ENCODE data around the gene ENO1.

ENO1 gene

DNA sequence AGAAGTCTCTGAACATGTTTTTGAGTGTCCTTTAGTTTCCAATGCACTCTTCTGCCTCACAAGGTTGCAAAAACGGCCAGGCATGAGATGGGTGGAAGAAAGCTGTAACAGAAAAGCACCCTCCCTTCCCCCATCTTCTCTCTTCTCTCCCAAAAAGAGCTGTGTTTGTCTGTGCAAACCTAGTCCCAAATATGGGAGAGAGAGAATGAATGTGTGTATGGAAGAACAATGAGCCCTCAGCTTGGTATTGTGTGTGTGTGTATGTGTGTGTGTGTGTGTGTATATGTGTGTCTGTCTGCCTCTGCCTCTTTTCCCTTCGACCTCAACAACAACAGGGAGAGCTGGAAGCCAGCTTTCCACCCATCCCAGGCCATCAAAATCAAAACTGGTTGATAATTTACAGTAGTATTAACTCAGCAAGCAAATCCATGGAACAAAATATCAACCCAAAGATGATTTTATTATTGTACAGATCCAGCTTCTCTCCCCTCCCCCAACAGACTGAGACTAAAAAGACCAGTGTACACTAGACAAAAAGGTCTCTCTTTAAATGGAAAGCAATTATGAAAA, 62.8 kb downstream of the ENO1 start:
- Mint-ChIP-seq H3K9me3 (no peaks in the 10 kb centered on the region), H3K27ac (peak overlapping the region; percentile 97 to 98), H3K36me3 (ENCODE audit: insufficient read depth) (peaks cover 21% of the 10 kb centered on the region), H3K4me1 (ENCODE audit: low read depth in 2 of 2) (peaks cover 25 to 46% of the 10 kb centered on the region in 2 donors), H3K27me3 (peaks cover 0 to 5% of the 10 kb centered on the region in 2 donors), H3K4me3 (peak overlapping the region; percentile 91 to 94)
- DNase-seq: no peak
- no peak for ATAC-seq (replicated peaks)

DNA sequence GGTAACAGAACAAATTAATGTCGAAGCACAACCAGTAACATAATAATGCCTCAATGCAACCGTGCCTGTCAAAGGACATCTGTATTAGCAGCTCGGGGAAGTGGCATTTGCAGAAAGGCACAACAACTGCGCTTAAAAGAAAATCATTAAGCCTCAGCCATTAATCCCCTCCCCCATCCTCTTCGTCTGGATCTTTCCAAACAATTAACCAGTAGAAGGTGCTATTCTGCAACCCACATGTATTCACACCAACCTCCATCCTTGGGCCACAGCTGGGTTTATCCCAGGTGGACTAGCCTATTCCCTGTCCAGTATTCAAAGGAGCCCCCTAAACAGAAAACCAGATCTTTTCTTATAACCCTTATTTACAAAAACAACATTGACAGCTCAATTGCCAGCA, 63.6 kb downstream of the ENO1 start:
- Mint-ChIP-seq H3K9me3 (no peaks in the 10 kb centered on the region), H3K27me3 (no peaks in the 10 kb centered on the region), H3K4me1 (ENCODE audit: low read depth in 2 of 2) (peaks cover 26 to 46% of the 10 kb centered on the region in 2 donors), H3K36me3 (ENCODE audit: insufficient read depth) (peaks cover 21% of the 10 kb centered on the region), H3K4me3 (no peak overlapping the region), H3K27ac (no peak overlapping the region)
- ATAC-seq (replicated peaks) (no peak), DNase-seq (no peak)

DNA sequence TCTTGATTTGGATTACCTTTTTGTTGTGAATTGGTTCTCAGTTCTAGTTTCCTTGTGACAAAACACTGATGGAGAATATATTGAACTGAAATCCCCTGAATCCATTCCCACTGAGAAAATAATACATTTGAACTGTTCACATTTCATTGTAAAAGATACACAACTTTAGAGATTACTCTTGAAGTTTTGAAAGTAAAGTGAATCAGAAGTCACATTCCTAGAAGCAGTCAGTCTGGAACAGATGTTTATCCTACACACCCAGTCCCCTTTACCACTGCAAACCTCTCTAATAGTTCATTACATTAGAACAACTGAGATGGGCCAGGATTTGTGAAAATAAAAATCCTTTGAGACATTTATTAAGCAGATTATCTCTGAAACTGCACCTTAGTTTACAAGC, 64.5 kb downstream of the ENO1 start:
- peaks cover 21% of the 10 kb centered on the region for H3K36me3 Mint-ChIP-seq (ENCODE audit: insufficient read depth)
- H3K4me3 Mint-ChIP-seq: no peak overlapping the region
- H3K27ac Mint-ChIP-seq: no peak overlapping the region
- no peaks in the 10 kb centered on the region for H3K27me3 Mint-ChIP-seq
- ATAC-seq (replicated peaks): no peak
- H3K9me3 Mint-ChIP-seq: no peaks in the 10 kb centered on the region
- peaks cover 26 to 46% of the 10 kb centered on the region in 2 donors for H3K4me1 Mint-ChIP-seq (ENCODE audit: low read depth in 2 of 2)
- DNase-seq: no peak

DNA sequence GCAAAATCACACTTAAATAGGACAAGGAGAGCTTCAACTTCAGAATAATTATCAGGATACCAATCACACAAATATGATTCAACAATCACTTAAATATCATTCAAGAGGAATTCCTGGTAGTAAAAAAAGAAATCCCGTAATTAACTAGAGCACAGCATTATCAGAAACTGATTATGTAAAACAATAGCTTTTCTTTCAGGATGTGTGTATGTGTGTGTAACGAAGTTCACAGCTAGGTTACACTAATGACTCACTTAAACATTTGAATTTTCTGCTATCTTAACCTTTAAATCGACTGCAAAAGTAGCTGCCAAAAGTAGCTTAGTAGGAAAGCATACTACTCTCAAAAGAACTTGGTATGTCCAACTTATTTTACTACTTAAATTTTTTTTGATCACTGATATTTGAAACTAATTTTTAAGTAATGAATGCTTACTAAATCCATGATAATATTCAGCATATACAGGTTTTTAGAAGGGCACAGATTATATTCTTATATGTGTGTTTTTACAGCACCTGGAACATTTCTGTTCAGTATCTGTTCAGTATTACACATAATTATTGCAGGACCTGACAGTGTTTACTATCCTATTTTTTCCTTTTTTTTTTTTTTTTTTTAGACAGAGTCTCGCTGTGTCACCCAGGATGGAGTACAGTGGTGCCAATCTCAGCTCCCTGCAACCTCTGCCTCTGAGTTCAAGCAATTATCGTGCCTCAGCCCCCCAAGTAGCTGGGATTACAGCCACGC, 65.3 kb downstream of the ENO1 start:
- peaks cover 27 to 44% of the 10 kb centered on the region in 2 donors for H3K4me1 Mint-ChIP-seq (ENCODE audit: low read depth in 2 of 2)
- peak overlapping the region in 1 of 2 donors; percentile 32 for H3K27ac Mint-ChIP-seq
- H3K36me3 Mint-ChIP-seq (ENCODE audit: insufficient read depth): peaks cover 19% of the 10 kb centered on the region
- no peak for DNase-seq
- H3K4me3 Mint-ChIP-seq: no peak overlapping the region
- no peaks in the 10 kb centered on the region for H3K9me3 Mint-ChIP-seq
- ATAC-seq (replicated peaks): no peak
- H3K27me3 Mint-ChIP-seq: no peaks in the 10 kb centered on the region

DNA sequence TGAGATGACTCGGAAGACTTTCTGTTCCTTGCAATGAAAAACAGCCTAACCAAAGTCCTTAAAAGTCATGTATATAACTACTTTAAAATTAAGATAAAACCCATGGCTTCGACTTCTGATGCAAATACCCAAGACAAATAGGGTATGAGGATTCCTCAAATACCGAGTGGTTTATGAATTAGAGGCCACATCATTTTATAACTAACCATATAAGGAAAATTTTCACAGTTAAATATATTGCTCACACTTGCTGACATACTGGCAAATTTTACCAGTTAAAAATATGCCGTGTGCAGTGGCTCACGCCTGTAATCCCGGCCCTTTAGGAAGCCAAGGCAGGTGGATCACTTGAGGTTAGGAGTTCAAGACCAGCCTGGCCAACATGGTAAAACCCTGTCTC, 66.4 kb downstream of the ENO1 start:
- Mint-ChIP-seq H3K36me3 (ENCODE audit: insufficient read depth) (peaks cover 9% of the 10 kb centered on the region), H3K4me3 (no peak overlapping the region), H3K27ac (no peak overlapping the region), H3K9me3 (no peaks in the 10 kb centered on the region), H3K4me1 (ENCODE audit: low read depth in 2 of 2) (peaks cover 25 to 40% of the 10 kb centered on the region in 2 donors), H3K27me3 (no peaks in the 10 kb centered on the region)
- no peak for DNase-seq
- no peak for ATAC-seq (replicated peaks)

Measured in effector memory CD8-positive, alpha-beta T cell (primary cell).